Gastroesophageal sphincter (tissue), 3 donors: ENCODE results near the gene GPN1.
"Not testable (repeated sequence)": the region's sequence is repeated elsewhere in the genome, so short reads cannot be mapped to it uniquely, and the experiment has no call there.

Experiments
- EP300 ChIP-seq: sonication (generic); formaldehyde crosslinking; IDR thresholded peaks from one replicate; pipeline ENCODE4 v1.6.1; 2017; ENCODE audit warnings: antibody characterized with exemption, mild to moderate bottlenecking
- POLR2A ChIP-seq, 2 donors: fragments of 450-650 bp; IDR thresholded peaks; one replicate each; pipeline ENCODE4 v1.6.1; 2017; ENCODE audit warnings: antibody characterized with exemption in 2 of 2, mild to moderate bottlenecking in 2 of 2, moderate library complexity in 1 of 2
- POLR2AphosphoS5 ChIP-seq: sonication (generic); formaldehyde crosslinking; IDR thresholded peaks from one replicate; pipeline ENCODE4 v1.6.1; 2017; ENCODE audit warnings: antibody characterized with exemption
- TF ChIP-seq, protein P1 (sequence below), 4 experiments: fragments of 200-600 bp in 2 of 4; fragments of 450-650 bp in 2 of 4; sonication (generic) in 1 of 4; IDR thresholded peaks; one replicate each; pipeline ENCODE4 v1.5.1; 2017 to 2019; ENCODE audit warnings: antibody characterized with exemption in 4 of 4, mild to moderate bottlenecking in 2 of 4, moderate library complexity in 2 of 4

DNA sequence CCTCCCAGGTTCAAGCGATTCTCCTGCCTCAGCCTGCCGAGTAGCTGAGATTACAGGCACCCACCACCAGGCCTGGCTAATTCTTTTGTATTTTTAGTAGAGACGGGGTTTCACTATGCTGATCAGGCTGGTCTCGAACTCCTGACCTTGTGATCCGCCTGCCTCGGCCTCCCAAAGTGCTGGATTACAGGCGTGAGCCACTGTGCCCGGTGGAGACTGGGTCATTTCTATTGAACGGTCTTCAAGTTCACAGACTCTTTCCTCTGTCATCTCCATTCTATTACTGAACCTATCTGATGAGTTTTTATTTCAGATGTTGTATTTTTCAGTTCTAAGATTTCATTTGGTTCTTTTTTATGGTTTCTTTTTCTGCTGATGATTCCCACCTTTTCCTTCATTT is 33.4 kb upstream of the GPN1 start:
- TF ChIP-seq, protein P1, sequence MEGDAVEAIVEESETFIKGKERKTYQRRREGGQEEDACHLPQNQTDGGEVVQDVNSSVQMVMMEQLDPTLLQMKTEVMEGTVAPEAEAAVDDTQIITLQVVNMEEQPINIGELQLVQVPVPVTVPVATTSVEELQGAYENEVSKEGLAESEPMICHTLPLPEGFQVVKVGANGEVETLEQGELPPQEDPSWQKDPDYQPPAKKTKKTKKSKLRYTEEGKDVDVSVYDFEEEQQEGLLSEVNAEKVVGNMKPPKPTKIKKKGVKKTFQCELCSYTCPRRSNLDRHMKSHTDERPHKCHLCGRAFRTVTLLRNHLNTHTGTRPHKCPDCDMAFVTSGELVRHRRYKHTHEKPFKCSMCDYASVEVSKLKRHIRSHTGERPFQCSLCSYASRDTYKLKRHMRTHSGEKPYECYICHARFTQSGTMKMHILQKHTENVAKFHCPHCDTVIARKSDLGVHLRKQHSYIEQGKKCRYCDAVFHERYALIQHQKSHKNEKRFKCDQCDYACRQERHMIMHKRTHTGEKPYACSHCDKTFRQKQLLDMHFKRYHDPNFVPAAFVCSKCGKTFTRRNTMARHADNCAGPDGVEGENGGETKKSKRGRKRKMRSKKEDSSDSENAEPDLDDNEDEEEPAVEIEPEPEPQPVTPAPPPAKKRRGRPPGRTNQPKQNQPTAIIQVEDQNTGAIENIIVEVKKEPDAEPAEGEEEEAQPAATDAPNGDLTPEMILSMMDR (IDR thresholded peaks at IDR 0.05) = not testable (repeated sequence)
- TF ChIP-seq POLR2A (IDR thresholded peaks at IDR 0.05); EP300; POLR2AphosphoS5: not testable (repeated sequence)
